ENCODE results near the gene MTUS2.

DNA sequence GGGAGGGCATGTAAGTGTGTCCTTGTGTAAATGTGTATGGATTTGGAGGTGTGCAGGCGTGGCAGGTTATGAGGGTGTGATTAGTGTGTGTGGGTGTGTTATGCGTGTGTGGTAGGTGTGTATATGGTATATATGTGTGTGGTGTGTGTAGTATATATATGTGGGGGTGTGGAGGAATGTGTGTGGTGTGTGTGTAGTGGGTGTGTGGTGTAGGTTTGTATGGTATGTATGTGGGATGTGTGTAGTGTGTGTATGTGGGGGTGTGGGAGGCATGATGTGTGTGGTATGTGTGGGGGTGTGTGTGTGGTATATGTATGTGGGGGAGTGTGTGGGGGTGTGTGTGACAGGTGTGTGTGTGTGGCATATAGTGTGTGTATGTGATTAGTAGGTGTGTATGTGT lies 671.1 kb downstream of the MTUS2 start:
- TF ChIP-seq, protein P1, sequence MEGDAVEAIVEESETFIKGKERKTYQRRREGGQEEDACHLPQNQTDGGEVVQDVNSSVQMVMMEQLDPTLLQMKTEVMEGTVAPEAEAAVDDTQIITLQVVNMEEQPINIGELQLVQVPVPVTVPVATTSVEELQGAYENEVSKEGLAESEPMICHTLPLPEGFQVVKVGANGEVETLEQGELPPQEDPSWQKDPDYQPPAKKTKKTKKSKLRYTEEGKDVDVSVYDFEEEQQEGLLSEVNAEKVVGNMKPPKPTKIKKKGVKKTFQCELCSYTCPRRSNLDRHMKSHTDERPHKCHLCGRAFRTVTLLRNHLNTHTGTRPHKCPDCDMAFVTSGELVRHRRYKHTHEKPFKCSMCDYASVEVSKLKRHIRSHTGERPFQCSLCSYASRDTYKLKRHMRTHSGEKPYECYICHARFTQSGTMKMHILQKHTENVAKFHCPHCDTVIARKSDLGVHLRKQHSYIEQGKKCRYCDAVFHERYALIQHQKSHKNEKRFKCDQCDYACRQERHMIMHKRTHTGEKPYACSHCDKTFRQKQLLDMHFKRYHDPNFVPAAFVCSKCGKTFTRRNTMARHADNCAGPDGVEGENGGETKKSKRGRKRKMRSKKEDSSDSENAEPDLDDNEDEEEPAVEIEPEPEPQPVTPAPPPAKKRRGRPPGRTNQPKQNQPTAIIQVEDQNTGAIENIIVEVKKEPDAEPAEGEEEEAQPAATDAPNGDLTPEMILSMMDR (IDR thresholded peaks at IDR 0.05; ENCODE audit: low read length) = no peak
- no peak for TF ChIP-seq EZH2phosphoT487 (IDR thresholded peaks at IDR 0.05; ENCODE audit: low read length)

Measured in MM.1S (cell line).